ENCODE data around the gene DTNB.
A peak's percentile ranks its signal among the peaks of the same experiment; 100 is the strongest.

Gene DTNB

GRCh38 chr2:25361261-25362048 lies 311.9 kb downstream of the DTNB start:
- no peak for DNase-seq

- no peak for DNase-seq
Observed at GRCh38 chr2:25358836-25359235, 314.5 kb downstream of the DTNB start.

DNA sequence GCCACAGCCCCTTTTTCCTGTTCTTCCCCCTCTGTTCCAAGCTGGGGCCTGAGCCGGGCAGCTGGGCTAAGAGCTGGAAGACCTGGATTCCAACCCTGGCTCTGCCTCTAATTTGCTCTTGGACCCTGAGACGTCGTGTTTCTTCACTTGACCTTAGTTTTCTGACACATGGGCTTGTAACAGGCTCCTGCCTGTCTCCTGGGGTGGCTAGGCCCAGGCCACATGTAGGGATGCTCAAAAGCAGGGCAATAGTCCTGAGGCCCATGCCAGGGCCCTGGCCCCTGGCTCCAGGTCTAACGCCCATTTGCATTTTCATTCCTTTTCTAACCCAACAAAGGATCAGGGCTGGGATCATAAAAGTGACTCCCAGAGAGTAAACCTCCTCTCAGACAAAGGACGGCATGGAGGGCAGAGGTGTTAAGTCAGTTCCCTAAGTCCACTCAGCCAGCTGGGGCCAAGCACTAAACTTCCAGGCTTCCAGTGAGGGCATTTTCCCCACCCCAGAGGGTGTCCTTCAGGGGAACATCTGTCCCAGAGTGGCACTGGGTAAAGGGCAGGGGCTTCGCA lies 315.0 kb downstream of the DTNB start:
- DNase-seq, result no peak

DNA sequence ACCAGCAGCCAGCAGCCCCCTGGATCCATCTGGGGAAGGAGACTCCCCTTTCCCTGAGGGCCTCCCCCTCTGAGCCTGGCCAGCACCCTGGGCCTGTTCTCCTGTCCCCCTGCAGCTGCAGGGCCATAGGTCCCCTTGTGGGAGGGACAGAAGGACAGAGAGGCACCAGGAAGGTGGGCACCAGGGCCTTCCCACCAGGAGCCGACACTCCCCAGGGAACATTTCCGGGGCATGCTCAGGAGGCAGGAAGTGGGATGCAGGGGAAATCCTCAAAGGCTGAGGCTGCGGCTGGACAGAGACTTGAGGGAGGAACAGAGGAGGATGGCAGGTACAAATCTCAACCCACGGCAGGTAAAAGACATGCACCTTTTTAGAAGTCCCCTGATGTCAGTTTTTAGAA lies 317.3 kb downstream of the DTNB start:
- DNase-seq, result no peak

DNA sequence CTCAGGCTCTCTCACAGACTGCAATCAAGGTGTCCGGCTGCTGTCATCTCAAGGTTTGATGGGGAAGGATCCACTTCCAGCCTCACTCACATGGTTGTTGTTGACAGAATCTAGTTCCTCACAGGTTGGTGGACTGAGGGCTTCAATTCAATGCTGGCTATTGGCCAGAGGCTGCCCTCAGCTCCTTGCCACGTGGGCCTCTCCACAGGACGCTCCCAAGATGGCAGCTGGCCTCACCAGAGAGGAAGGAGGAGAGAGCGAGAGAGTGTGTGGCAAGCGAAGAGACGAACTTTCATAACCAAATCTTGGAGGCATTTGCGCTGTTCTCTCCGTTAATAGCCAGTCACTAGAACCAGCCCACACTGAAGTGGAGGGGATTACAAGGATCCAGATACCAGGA lies 318.1 kb downstream of the DTNB start:
- no peak for DNase-seq

GRCh38 chr2:25354116-25354515 lies 319.3 kb downstream of the DTNB start:
- DNase-seq, result no peak

DNA sequence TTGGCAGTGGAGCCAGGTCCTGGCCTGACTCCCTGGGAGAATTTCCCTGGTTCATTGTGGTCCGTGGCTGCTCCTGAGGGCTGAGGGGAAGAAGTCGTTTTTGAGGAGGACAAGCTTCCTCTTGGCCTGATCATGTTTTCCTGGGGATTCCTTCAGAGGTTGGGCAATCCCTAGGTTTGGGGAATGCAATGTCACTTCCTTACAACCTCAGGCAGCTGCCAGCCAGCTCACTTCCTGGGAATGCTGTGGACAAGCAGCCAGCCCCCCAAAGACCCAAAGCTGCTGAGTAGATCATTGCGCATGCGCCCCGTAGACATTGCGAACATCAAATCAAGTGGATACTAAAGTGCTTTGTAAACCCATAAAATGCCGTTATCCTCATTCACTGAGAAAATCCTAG lies 324.0 kb downstream of the DTNB start:
- no peak for DNase-seq

DNA sequence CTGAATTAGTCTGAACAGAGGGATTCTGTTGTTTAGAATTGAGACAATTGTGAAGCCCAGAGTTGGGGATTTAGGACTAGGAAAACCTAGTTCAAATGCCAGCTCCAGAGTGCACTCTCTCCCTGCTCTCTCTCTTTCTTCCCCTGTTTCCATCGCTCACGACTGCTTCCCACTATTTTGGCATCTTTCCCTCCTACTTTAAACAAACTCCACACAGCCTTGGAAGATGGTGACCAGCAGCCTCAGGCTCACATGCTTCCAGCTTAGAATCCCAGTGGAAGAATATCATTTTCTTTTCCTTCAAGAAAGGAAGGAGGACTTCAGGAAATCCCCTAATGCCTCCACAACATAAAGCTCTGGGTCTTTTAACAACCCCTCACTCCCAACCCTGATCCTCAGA lies 325.5 kb downstream of the DTNB start:
- no peak for DNase-seq

- DNase-seq, result no peak
Observed at GRCh38 chr2:25347205-25347815, 326.1 kb downstream of the DTNB start.

DNA sequence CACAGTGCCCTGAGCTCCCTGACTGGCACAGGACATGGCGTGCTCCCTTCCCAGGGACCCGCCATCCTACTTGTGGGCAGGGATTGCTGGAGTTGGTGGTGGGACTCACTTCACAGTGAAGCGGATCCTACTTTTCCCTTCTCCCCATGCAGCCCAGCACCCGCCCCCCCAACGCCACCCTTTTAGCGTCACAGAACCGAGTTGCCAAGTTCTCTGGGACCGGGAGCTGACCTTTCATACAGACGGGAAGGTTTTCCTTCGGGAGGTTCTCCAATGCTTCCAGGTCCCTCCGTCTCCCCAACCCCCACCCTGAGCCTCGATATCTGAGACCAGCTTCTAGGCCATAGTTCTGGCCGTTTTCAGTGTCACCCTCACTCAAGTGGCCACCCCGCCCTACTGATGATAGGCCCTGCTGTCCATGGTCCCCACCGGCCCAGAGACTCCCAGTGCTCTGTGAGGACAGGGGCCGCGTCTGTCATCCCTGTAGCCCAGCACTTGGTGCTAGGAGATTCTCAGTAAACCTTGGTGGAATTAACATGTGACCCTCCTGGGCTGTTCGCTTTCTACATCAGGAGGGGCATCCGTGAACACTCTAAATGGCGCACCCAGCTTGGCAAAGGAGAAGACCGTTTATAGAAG lies 330.1 kb downstream of the DTNB start:
- DNase-seq, result no peak

DNA sequence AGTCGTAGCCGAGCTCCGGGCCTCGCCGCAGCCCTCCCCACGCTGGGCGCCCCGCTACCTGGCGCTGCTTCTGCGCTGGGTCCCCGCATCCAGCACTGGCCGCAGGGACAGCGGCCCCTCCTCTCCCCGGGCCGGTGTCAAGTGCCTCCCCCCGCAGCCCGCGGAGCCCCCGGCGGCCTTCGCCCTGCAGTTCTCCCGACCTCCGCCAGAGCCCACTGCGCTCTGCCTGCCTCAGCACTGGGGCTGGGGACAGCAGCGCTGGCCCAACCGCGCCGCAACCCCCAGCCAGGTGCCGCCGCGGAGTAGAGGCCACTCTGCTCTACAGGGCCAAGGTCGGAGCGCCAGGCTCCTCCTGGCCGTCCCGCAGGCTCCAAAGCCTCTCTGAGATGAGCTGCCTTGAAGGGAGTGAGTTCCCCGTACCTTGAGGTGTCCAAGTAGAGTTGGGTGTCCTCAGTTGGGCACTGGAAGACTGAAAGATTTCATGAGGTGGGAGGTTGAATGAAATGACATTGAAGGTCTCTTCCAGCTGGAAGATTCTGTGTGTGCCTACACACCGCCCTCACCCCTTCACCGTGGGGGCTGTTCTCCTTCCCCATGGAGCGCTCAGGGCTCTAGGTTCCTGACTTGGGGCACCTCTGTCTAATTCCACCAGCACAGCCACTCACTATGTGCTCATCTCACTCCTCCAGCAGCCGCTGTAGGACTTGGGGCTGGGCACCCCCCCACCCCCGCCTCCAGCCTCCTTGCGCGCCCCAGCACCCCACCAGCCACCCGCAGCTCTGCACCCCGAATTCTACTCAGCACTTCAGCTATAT lies 330.8 kb downstream of the DTNB start:
- peak; percentile 65 for DNase-seq

GRCh38 chr2:25341753-25342371 lies 331.5 kb downstream of the DTNB start, which contains the start of gene DNMT3A:
TSS of gene DNMT3A (minus strand) at chr2:25341925. CDS start at chr2:25313984, 27,941 bp downstream.
- peak; percentile 20 for DNase-seq

DNA sequence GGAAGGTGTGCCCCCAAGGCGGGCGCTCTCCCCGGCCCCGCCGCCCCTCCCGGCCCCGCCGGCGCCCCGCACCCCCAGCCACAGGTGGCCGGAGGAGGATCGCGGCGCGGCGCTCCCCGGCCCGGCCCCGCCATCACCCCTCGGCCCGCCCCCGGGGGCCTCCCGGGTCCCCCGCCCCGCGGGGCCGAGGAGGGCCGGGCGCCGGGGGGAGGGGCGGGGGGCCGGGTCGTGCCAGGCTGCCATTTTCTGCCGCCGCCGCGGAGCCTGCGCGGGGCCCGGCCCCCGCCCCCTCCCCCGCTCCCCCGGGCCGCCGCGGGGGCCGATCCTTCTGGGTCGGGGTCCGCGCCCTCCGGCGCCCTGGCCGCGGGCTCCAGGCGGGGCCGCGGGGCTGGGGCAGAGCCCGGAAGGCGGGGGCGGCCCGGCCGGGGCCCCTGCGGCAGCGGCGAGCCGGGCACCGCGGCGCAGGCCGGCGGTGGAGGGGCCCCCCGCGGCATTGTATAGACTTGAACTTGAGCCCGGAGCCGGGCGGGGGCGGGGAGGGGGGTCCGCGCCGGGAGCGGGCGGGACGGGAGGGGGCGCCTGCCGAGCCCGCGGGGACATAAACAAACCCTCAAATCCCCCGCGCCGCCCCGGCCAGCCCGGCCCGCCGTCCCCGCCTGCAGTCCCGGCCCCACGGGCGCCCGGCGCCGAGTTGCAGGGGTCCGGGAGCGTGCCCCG lies 332.2 kb downstream of the DTNB start:
- no peak for DNase-seq

DNA sequence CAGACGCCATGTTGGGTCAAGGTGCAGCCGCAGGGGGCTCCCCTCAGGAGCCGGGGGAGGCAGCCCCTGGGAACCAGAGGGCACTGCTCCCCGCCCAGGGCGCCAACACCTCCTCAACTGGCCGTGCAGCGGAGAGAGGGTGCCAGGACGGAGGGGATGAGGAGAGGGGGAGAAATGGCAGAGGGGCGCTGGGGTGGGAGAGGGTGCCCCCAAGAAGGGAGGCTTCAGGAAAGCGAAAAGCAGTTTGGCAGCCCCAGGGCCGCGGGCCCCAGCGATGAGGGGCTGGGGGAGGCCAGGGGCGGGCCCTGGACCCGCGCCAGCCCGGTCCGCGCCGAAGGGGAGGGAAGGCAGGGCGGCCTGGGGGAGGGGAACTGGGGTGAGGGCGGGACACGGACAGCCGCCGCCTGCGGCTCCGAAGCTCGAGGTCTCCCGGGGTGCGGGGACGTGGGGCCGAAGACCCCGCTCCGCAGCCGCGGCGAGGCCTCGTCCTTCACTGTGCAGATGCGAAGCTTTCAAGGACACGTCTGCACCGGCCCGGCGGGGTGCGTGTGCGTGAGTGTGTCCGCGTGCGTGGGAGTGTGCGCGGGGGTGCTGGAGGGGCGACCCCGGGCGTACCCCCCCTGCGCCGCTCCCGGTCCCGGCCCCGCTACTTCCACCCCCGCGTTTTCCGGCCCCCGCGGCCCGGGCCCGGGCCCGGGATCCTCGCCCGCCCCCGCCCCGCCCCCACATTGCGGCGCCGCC lies 333.0 kb downstream of the DTNB start:
- DNase-seq, result peak; percentile 28

GRCh38 chr2:25339791-25340180 lies 333.6 kb downstream of the DTNB start:
- DNase-seq, result peak; percentile 23

- DNase-seq, result no peak
Observed at GRCh38 chr2:25339211-25339674, 334.1 kb downstream of the DTNB start.

GRCh38 chr2:25338401-25338800 lies 335.0 kb downstream of the DTNB start:
- DNase-seq, result no peak

DNA sequence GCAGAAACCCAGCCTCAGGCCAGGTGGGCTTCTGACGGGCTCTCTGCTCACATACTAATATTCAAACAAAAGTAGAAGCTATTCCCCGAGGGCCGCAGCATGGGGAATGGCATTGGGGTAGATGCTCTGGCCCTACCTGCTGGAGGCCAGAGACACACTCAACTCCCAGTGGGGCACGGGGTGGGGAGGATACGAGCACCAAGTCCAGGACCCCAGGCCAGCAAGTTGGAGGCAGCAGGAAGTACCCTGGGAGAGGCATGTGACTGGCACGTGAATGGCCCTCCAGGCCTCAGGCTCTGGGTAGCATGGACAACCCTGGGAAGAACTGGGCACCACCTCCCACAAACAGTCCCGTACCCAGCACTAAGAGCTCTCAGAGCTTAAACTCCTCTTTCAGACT lies 335.5 kb downstream of the DTNB start:
- no peak for DNase-seq

DNA sequence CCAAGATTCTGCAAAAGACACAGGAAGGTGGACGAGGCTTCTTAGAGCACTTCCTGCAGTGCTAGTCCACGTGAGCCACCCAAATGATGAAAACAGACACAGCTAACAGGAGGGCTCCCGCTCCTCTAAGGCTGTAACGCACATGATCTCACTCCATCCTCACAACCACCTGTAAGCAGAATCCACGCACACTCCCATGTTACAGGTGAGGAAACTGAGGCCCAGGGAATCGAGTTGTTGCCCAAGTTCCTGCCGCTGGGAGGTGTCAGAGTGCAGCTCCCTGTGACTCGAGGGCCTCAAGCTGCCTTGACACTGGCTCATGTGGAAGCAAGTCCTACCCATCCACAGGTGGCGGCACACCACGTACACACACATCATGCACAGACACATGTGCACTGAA lies 336.1 kb downstream of the DTNB start:
- no peak for DNase-seq

GRCh38 chr2:25336383-25336841 lies 337.0 kb downstream of the DTNB start:
- no peak for DNase-seq

DNA sequence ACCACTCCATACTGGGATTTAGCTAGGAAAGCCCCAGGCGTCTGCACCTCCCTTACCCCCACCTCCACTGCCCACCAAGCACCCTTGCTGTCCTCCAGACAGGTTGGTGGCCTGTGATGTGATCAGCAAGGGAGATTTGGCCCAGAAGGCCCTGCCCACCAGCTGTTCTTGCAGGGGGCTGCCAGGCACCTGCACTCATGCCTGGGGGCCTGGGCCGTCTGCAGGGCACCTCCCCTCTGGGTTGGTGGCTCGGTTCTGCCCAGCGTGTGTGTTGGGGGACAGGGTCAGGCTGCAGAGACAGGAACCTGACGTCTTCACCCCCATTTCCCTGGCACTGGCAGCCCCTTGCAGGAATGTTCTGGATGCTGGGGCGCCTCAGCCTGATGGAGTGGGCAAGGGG lies 337.4 kb downstream of the DTNB start:
- DNase-seq, result no peak

Measured in effector CD8-positive, alpha-beta T cell (primary cell).